Measurements from ENCODE around the gene CDHR3.

Gene CDHR3

GRCh38 chr7:106069471-106070200, 106.6 kb downstream of the CDHR3 start:
- DNase-seq, result no peak

GRCh38 chr7:106070201-106070551, 107.1 kb downstream of the CDHR3 start:
- no peak for DNase-seq

GRCh38 chr7:106070567-106071254, 107.6 kb downstream of the CDHR3 start:
- DNase-seq, result no peak

GRCh38 chr7:106071356-106071998, 108.4 kb downstream of the CDHR3 start:
- DNase-seq, result peak; percentile 56

- DNase-seq, result no peak
Observed at GRCh38 chr7:106071999-106072714, 109.1 kb downstream of the CDHR3 start.

- DNase-seq, result no peak
Observed at GRCh38 chr7:106072715-106073091, 109.6 kb downstream of the CDHR3 start.

- DNase-seq, result no peak
Observed at GRCh38 chr7:106073701-106074100, 110.6 kb downstream of the CDHR3 start.

GRCh38 chr7:106074257-106074656, 111.2 kb downstream of the CDHR3 start:
- no peak for DNase-seq

- no peak for DNase-seq
Observed at GRCh38 chr7:106075937-106076336, 112.9 kb downstream of the CDHR3 start.

- no peak for DNase-seq
Observed at GRCh38 chr7:106076537-106076936, 113.5 kb downstream of the CDHR3 start.

GRCh38 chr7:106080300-106080987, 117.4 kb downstream of the CDHR3 start:
- no peak for DNase-seq

- DNase-seq, result no peak
Observed at GRCh38 chr7:106082087-106082854, 119.2 kb downstream of the CDHR3 start.

Data from stimulated activated CD8-positive, alpha-beta memory T cell treated with anti-CD3 and anti-CD28 coated beads, Interleukin-4, amount 100 ng/mL, for 48 hours (primary cell).